Progenitor cell of endocrine pancreas (in vitro differentiated cells): ENCODE results near the gene MAFF. TPM values are rescaled to one million over a fixed set of nuclear protein-coding genes. Genes with fewer than 3 reads are reported as not detected.

Experiments used
- DNase-seq: peaks from one replicate; pipeline ENCODE4 v3.0.0; 2021; ENCODE audit warnings: low spot score; ENCODE audit not compliant: unreplicated experiment
- H3K27ac Mint-ChIP-seq: 2 replicates; pipeline ENCODE4 v1.8.0; 2021; ENCODE audit warnings: mild to moderate bottlenecking, moderate library complexity, mixed read lengths
- H3K27me3 Mint-ChIP-seq: 2 replicates; pipeline ENCODE4 v1.8.0; 2021; ENCODE audit warnings: mixed read lengths
- H3K36me3 Mint-ChIP-seq: 2 replicates; pipeline ENCODE4 v1.8.0; 2022; ENCODE audit warnings: mixed read lengths; ENCODE audit not compliant: insufficient read depth
- H3K4me1 Mint-ChIP-seq: 2 replicates; pipeline ENCODE4 v1.8.0; 2021; ENCODE audit warnings: low read depth, mixed read lengths
- H3K4me3 Mint-ChIP-seq: 2 replicates; pipeline ENCODE4 v1.8.0; 2021; ENCODE audit warnings: low read depth, mild to moderate bottlenecking, moderate library complexity, mixed read lengths
- H3K9me3 Mint-ChIP-seq: 2 replicates; pipeline ENCODE4 v1.8.0; 2021; ENCODE audit warnings: low read depth, mixed read lengths
- total RNA-seq: library from RNA; stranded (reverse); gene quantifications from 2 replicates; pipeline ENCODE4 v1.2.1, GENCODE V29; 2021
- TF ChIP-seq, protein P1 (sequence below): fragments of 200-600 bp; sonication (generic); IDR thresholded peaks from one replicate; pipeline ENCODE4 v1.5.0; 2021; ENCODE audit warnings: antibody characterized with exemption, mild to moderate bottlenecking; ENCODE audit not compliant: unreplicated experiment

The MAFF gene
- total RNA-seq, 1 donor from 2014 or later = 8.4 TPM

GRCh38 chr22:38208551-38208968 lies 6.8 kb downstream of the MAFF start:
- Mint-ChIP-seq H3K9me3 (no peaks in the 10 kb centered on the region), H3K36me3 (no peaks in the 10 kb centered on the region), H3K27ac (peak overlapping the region; percentile 69), H3K4me1 (peaks cover 2% of the 10 kb centered on the region), H3K27me3 (peaks cover 13% of the 10 kb centered on the region), H3K4me3 (no peak overlapping the region)
- no peak for DNase-seq
- TF ChIP-seq, protein P1, sequence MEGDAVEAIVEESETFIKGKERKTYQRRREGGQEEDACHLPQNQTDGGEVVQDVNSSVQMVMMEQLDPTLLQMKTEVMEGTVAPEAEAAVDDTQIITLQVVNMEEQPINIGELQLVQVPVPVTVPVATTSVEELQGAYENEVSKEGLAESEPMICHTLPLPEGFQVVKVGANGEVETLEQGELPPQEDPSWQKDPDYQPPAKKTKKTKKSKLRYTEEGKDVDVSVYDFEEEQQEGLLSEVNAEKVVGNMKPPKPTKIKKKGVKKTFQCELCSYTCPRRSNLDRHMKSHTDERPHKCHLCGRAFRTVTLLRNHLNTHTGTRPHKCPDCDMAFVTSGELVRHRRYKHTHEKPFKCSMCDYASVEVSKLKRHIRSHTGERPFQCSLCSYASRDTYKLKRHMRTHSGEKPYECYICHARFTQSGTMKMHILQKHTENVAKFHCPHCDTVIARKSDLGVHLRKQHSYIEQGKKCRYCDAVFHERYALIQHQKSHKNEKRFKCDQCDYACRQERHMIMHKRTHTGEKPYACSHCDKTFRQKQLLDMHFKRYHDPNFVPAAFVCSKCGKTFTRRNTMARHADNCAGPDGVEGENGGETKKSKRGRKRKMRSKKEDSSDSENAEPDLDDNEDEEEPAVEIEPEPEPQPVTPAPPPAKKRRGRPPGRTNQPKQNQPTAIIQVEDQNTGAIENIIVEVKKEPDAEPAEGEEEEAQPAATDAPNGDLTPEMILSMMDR = no peak

DNA sequence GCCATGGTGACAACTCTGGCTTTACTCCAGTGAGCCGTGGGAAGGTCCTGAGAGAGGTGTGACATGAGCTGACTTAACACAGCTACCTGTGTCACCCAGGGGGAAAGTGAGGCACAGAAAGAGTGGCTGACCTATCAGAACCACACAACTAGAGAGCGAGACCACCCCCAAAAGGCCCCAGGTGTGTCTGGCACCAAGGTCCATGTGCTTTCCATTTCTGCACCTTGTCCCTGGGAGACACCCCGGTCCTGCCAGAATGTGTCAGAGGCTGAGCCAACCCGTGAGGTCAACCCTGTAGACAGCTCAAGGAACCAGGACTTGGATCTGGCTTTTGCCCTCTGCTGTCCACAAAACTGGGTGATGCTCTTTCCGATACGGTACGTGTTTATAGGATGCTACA lies 9.8 kb downstream of the MAFF start:
- Mint-ChIP-seq H3K9me3 (no peaks in the 10 kb centered on the region), H3K36me3 (peaks cover 3% of the 10 kb centered on the region), H3K4me1 (peaks cover 6% of the 10 kb centered on the region), H3K27ac (no peak overlapping the region), H3K27me3 (peaks cover 22% of the 10 kb centered on the region), H3K4me3 (no peak overlapping the region)
- TF ChIP-seq, protein P1 = no peak
- DNase-seq = no peak

DNA sequence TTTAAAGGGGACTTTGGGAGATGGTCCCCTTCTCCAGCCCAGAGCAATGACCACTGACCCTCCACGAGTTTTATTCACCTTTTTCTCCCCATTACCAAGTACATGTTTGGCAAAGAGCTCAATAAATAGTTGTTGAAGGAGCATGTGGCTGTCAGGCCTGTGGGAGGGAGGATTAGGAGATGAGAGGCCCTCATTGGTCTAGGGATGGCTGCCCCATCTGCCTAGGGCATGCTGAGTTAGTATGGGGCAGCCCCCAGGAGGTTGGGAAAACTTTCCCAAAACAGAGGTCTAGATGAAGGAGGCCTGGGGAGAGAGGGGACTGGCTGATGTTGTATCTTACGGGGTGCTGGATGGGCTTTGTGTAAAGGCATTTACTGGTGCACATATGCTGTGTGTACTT lies 10.6 kb downstream of the MAFF start:
- TF ChIP-seq, protein P1 = no peak
- no peak for DNase-seq
- Mint-ChIP-seq H3K36me3 (peaks cover 3% of the 10 kb centered on the region), H3K27ac (peak overlapping the region; percentile 87), H3K9me3 (no peaks in the 10 kb centered on the region), H3K4me3 (no peak overlapping the region), H3K27me3 (peaks cover 22% of the 10 kb centered on the region), H3K4me1 (peaks cover 6% of the 10 kb centered on the region)

- no peaks in the 10 kb centered on the region for H3K9me3 Mint-ChIP-seq
- H3K36me3 Mint-ChIP-seq = peaks cover 3% of the 10 kb centered on the region
- TF ChIP-seq, protein P1 = no peak
- H3K27ac Mint-ChIP-seq = no peak overlapping the region
- peak overlapping the region; percentile 2 for H3K4me3 Mint-ChIP-seq
- H3K27me3 Mint-ChIP-seq = peaks cover 22% of the 10 kb centered on the region
- H3K4me1 Mint-ChIP-seq = peaks cover 10% of the 10 kb centered on the region
- DNase-seq = no peak
Observed at GRCh38 chr22:38213319-38213989, 11.7 kb downstream of the MAFF start.

DNA sequence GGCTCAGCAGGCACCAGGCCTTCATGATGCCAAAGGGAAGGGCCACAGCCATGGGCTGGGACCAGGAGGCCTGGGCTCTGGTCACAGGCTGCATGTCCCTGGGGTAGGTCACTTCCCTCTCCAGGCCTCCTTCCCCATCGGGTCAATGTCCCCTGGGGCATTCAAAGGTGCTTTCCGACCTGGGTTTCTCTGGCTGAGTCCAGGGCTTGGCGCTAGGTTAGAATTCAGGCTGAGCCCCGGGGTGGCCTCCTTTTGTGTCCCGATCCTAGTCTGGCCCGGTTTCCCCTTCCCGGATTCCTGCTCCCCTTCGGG lies 12.2 kb downstream of the MAFF start:
- H3K36me3 Mint-ChIP-seq = peaks cover 3% of the 10 kb centered on the region
- H3K27ac Mint-ChIP-seq = no peak overlapping the region
- peaks cover 13% of the 10 kb centered on the region for H3K4me1 Mint-ChIP-seq
- no peak for DNase-seq
- H3K4me3 Mint-ChIP-seq = no peak overlapping the region
- TF ChIP-seq, protein P1 = no peak
- H3K27me3 Mint-ChIP-seq = peaks cover 22% of the 10 kb centered on the region
- H3K9me3 Mint-ChIP-seq = no peaks in the 10 kb centered on the region
